ENCODE data around the gene AKT3.

AKT3 gene

GRCh38 chr1:243487649-243488227, 362.3 kb downstream of the AKT3 start:
- no peak for DNase-seq (ENCODE audit: low spot score)

GRCh38 chr1:243487036-243487648, 362.9 kb downstream of the AKT3 start:
- DNase-seq (ENCODE audit: low spot score), result no peak

- no peak for DNase-seq (ENCODE audit: low spot score)
Observed at GRCh38 chr1:243483952-243484351, 366.1 kb downstream of the AKT3 start.

GRCh38 chr1:243483071-243483771, 366.8 kb downstream of the AKT3 start:
- no peak for DNase-seq (ENCODE audit: low spot score)

- DNase-seq (ENCODE audit: low spot score), result peak; percentile 65
Observed at GRCh38 chr1:243482141-243483022, 367.7 kb downstream of the AKT3 start.

- DNase-seq (ENCODE audit: low spot score), result no peak
Observed at GRCh38 chr1:243481101-243481500, 368.9 kb downstream of the AKT3 start.

GRCh38 chr1:243477731-243478290, 372.2 kb downstream of the AKT3 start:
- DNase-seq (ENCODE audit: low spot score), result no peak

- peak; percentile 90 for DNase-seq (ENCODE audit: low spot score)
Observed at GRCh38 chr1:243475966-243476365, 374.1 kb downstream of the AKT3 start.

GRCh38 chr1:243474906-243475305, 375.1 kb downstream of the AKT3 start:
- DNase-seq (ENCODE audit: low spot score), result no peak

GRCh38 chr1:243474136-243474881, 375.7 kb downstream of the AKT3 start:
- peak; percentile 47 for DNase-seq (ENCODE audit: low spot score)

GRCh38 chr1:243473227-243474135, 376.6 kb downstream of the AKT3 start:
- DNase-seq (ENCODE audit: low spot score), result peak; percentile 34

GRCh38 chr1:243471754-243472745, 378.0 kb downstream of the AKT3 start:
- peak; percentile 40 for DNase-seq (ENCODE audit: low spot score)

GRCh38 chr1:243471026-243471685, 378.9 kb downstream of the AKT3 start:
- peak; percentile 53 for DNase-seq (ENCODE audit: low spot score)

GRCh38 chr1:243470502-243470901, 379.5 kb downstream of the AKT3 start:
- peak; percentile 86 for DNase-seq (ENCODE audit: low spot score)

- DNase-seq (ENCODE audit: low spot score), result no peak
Observed at GRCh38 chr1:243469497-243469896, 380.5 kb downstream of the AKT3 start.

- DNase-seq (ENCODE audit: low spot score), result no peak
Observed at GRCh38 chr1:243465738-243466137, 384.3 kb downstream of the AKT3 start.

- no peak for DNase-seq (ENCODE audit: low spot score)
Observed at GRCh38 chr1:243465081-243465480, 385.0 kb downstream of the AKT3 start.

- DNase-seq (ENCODE audit: low spot score), result no peak
Observed at GRCh38 chr1:243462929-243463697, 386.9 kb downstream of the AKT3 start.

Data from cerebellar cortex (tissue), 1 donor.